ENCODE measurements around the gene LHFPL2.
"Not testable (repeated sequence)": the region's sequence is repeated elsewhere in the genome, so short reads cannot be mapped to it uniquely, and the experiment has no call there.

Gene LHFPL2

GRCh38 chr5:78639791-78640190 is 8.8 kb downstream of the LHFPL2 start:
- no peak for DNase-seq

- DNase-seq = no peak
Measured at GRCh38 chr5:78638973-78639669, 9.5 kb downstream of the LHFPL2 start.

- peak in 5 of 14 donors; percentile 14 to 63 (median 36) for DNase-seq
Measured at GRCh38 chr5:78638423-78638822, 10.1 kb downstream of the LHFPL2 start.

GRCh38 chr5:78637468-78637867 is 11.1 kb downstream of the LHFPL2 start:
- no peak for DNase-seq

GRCh38 chr5:78636682-78637081 is 11.9 kb downstream of the LHFPL2 start:
- no peak for DNase-seq

- DNase-seq = no peak
Measured at GRCh38 chr5:78634634-78635033, 13.9 kb downstream of the LHFPL2 start.

- DNase-seq = no peak
Measured at GRCh38 chr5:78634229-78634628, 14.3 kb downstream of the LHFPL2 start.

GRCh38 chr5:78633700-78634099 is 14.9 kb downstream of the LHFPL2 start:
- no peak for DNase-seq

GRCh38 chr5:78632467-78632866 is 16.1 kb downstream of the LHFPL2 start:
- DNase-seq = no peak

- no peak for DNase-seq
Measured at GRCh38 chr5:78631931-78632330, 16.6 kb downstream of the LHFPL2 start.

- DNase-seq = no peak
Measured at GRCh38 chr5:78630047-78630446, 18.5 kb downstream of the LHFPL2 start.

- no peak for DNase-seq
Measured at GRCh38 chr5:78629624-78630023, 18.9 kb downstream of the LHFPL2 start.

GRCh38 chr5:78628270-78628992 is 20.1 kb downstream of the LHFPL2 start:
- DNase-seq = no peak

GRCh38 chr5:78627766-78628165 is 20.8 kb downstream of the LHFPL2 start:
- DNase-seq = no peak

- peak in 1 of 14 donors; percentile 23 for DNase-seq
Measured at GRCh38 chr5:78627175-78627574, 21.4 kb downstream of the LHFPL2 start.

GRCh38 chr5:78626009-78626571 is 22.5 kb downstream of the LHFPL2 start:
- no peak for DNase-seq

- no peak for DNase-seq
Measured at GRCh38 chr5:78624992-78625391, 23.6 kb downstream of the LHFPL2 start.

- peak in 2 of 14 donors; percentile 18 to 26 for DNase-seq
Measured at GRCh38 chr5:78624011-78624541, 24.5 kb downstream of the LHFPL2 start.

GRCh38 chr5:78622302-78622971 is 26.1 kb downstream of the LHFPL2 start:
- no peak for DNase-seq

- no peak for DNase-seq
Measured at GRCh38 chr5:78621291-78621738, 27.3 kb downstream of the LHFPL2 start.

GRCh38 chr5:78620119-78620518 is 28.5 kb downstream of the LHFPL2 start:
- DNase-seq = not testable (repeated sequence)

GRCh38 chr5:78618303-78618702 is 30.3 kb downstream of the LHFPL2 start:
- no peak for DNase-seq

GRCh38 chr5:78615697-78616096 is 32.9 kb downstream of the LHFPL2 start:
- no peak for DNase-seq
